IMR-90 (cell line): Measurements from ENCODE around the gene B4GALNT3. TPM values are rescaled to one million over a fixed set of nuclear protein-coding genes. Genes with fewer than 3 reads are reported as not detected.

ENCODE experiments used
- ATAC-seq: fragments of 200-7000 bp; cut with Tn5 transposase; 2 replicates; pipeline ENCODE4 v1.9.1; 2020; ENCODE audit warnings: low read depth, mild to moderate bottlenecking, moderate library complexity
- BruUV-seq: library from RNA; stranded (reverse); fragments of 400-500 nt; replicated peaks from 2 replicates; lab custom pipeline; 2021; lab: Mats Ljungman, UMichigan
- CTCF ChIA-PET: fragments of 300-600 bp; formaldehyde crosslinking; extraction: SDS; loops from one replicate; lab custom pipeline; 2021; ENCODE audit warnings: antibody characterized with exemption; lab: Yijun Ruan, JAX
- POLR2A ChIA-PET: fragments of 300-600 bp; sonication (Branson Sonifier 250); formaldehyde crosslinking; loops from one replicate; lab custom pipeline; 2022; ENCODE audit warnings: antibody characterized with exemption; ENCODE audit not compliant: unreplicated experiment; lab: Charles Lee
- DNase-seq: peaks from one replicate; pipeline ENCODE4 v3.0.0; 2013
- H2AFZ ChIP-seq: replicated peaks from 2 replicates; pipeline ENCODE3; 2013; ENCODE audit warnings: low read length, mild to moderate bottlenecking; ENCODE audit not compliant: poor library complexity
- H2AK5ac ChIP-seq: 2 replicates; pipeline ENCODE4 v1.6.1; 2013; ENCODE audit warnings: low read depth, low read length, inconsistent platforms
- H2AK9ac ChIP-seq: replicated peaks from 2 replicates; pipeline ENCODE3; 2013; ENCODE audit warnings: mild to moderate bottlenecking, low read depth, low read length, moderate library complexity; ENCODE audit not compliant: poor library complexity
- H2BK120ac ChIP-seq: 2 replicates; pipeline ENCODE4 v1.6.1; 2013; ENCODE audit warnings: low read depth, low read length, inconsistent platforms
- H2BK15ac ChIP-seq: 3 replicates; pipeline ENCODE4 v1.6.1; 2013; ENCODE audit warnings: low read depth, low read length, inconsistent platforms
- H2BK20ac ChIP-seq: 2 replicates; pipeline ENCODE4 v1.6.1; 2013; ENCODE audit warnings: low read depth, mild to moderate bottlenecking, inconsistent platforms, low read length, moderate library complexity
- H2BK5ac ChIP-seq: 2 replicates; pipeline ENCODE4 v1.6.1; 2013; ENCODE audit warnings: mild to moderate bottlenecking, low read depth, low read length, inconsistent platforms; ENCODE audit not compliant: poor library complexity, severe bottlenecking
- H3K14ac ChIP-seq: replicated peaks from 2 replicates; pipeline ENCODE4 v1.6.1; 2013; ENCODE audit warnings: low read depth, low read length, inconsistent platforms
- H3K18ac ChIP-seq: 2 replicates; pipeline ENCODE4 v1.6.1; 2013; ENCODE audit warnings: low read depth, low read length, control low read depth
- H3K23ac ChIP-seq: 2 replicates; pipeline ENCODE4 v1.6.1; 2013; ENCODE audit warnings: low read depth, low read length, inconsistent platforms
- H3K27ac ChIP-seq: 2 replicates; pipeline ENCODE4 v1.5.1; 2013; ENCODE audit warnings: mild to moderate bottlenecking, control low read depth, low read length; ENCODE audit not compliant: insufficient read depth
- H3K27me3 ChIP-seq: 2 replicates; pipeline ENCODE4 v1.6.1; 2013; ENCODE audit warnings: low read length; ENCODE audit not compliant: control insufficient read depth, insufficient read depth
- H3K36me3 ChIP-seq: 2 replicates; pipeline ENCODE4 v1.6.1; 2013; ENCODE audit warnings: low read length, mixed read lengths; ENCODE audit not compliant: control insufficient read depth, insufficient read depth
- H3K4ac ChIP-seq: 2 replicates; pipeline ENCODE4 v1.6.1; 2013; ENCODE audit warnings: low read depth, low read length, inconsistent platforms
- H3K4me1 ChIP-seq: 2 replicates; pipeline ENCODE4 v1.6.1; 2013; ENCODE audit warnings: low read length, mixed read lengths; ENCODE audit not compliant: control insufficient read depth, insufficient read depth
- H3K4me2 ChIP-seq: 2 replicates; pipeline ENCODE4 v1.6.1; 2013; ENCODE audit warnings: low read depth, mild to moderate bottlenecking, control low read depth, low read length, moderate library complexity
- H3K4me3 ChIP-seq: 2 replicates; pipeline ENCODE4 v1.5.1; 2013; ENCODE audit warnings: low read depth, mild to moderate bottlenecking, control low read depth, low read length, moderate library complexity; ENCODE audit not compliant: insufficient read depth
- H3K56ac ChIP-seq: 2 replicates; pipeline ENCODE4 v1.6.1; 2013; ENCODE audit warnings: low read length, inconsistent platforms; ENCODE audit not compliant: insufficient read depth; ENCODE audit errors: extremely low read depth
- H3K79me1 ChIP-seq, 2 experiments: 2 replicates each; pipeline ENCODE4 v1.6.1; 2013; ENCODE audit warnings: low read length in 2 of 2, inconsistent platforms in 1 of 2, low read depth in 1 of 2
- H3K9ac ChIP-seq: 2 replicates; pipeline ENCODE4 v1.6.1; 2013; ENCODE audit warnings: low read depth, low read length, control low read depth
- H3K9me1 ChIP-seq: 2 replicates; pipeline ENCODE4 v1.6.1; 2013; ENCODE audit warnings: low read length, inconsistent platforms; ENCODE audit not compliant: insufficient read depth
- H3K9me3 ChIP-seq: 2 replicates; pipeline ENCODE4 v1.6.1; 2013; ENCODE audit warnings: low read length; ENCODE audit not compliant: control insufficient read depth, insufficient read depth
- H4K20me1 ChIP-seq: 2 replicates; pipeline ENCODE4 v1.6.1; 2013; ENCODE audit warnings: low read length, inconsistent platforms; ENCODE audit not compliant: insufficient read depth
- H4K5ac ChIP-seq: 2 replicates; pipeline ENCODE4 v1.6.1; 2013; ENCODE audit warnings: mild to moderate bottlenecking, low read depth, low read length, control low read depth
- H4K8ac ChIP-seq, 2 experiments: 2 replicates each; pipeline ENCODE4 v1.6.1; 2013; ENCODE audit warnings: low read depth in 2 of 2, low read length in 2 of 2, control low read depth in 1 of 2, inconsistent platforms in 1 of 2
- H4K91ac ChIP-seq: 2 replicates; pipeline ENCODE4 v1.6.1; 2013; ENCODE audit warnings: low read depth, low read length, inconsistent platforms; ENCODE audit not compliant: insufficient read depth
- BHLHE40 ChIP-seq: fragments of 150-350 bp; IDR thresholded peaks from 2 replicates; pipeline ENCODE4 v1.6.1; 2016; ENCODE audit warnings: mild to moderate bottlenecking, low read depth, low read length
- MAZ ChIP-seq: IDR thresholded peaks from 2 replicates; pipeline ENCODE4 v1.6.1; 2012; ENCODE audit warnings: low read depth, mild to moderate bottlenecking, low read length, improper control_type of control experiment, moderate library complexity, borderline replicate concordance
- POLR2A ChIP-seq: IDR thresholded peaks from 2 replicates; pipeline ENCODE4 v1.6.1; 2012; ENCODE audit warnings: mild to moderate bottlenecking, low read depth, low read length
- WGBS, 2 experiments: methylation state at CpG; one replicate each; pipeline versions ENCODE4 v1.1.5 to v1.1.7; 2013; ENCODE audit warnings: missing lambda C conversion rate in 2 of 2; ENCODE audit not compliant: insufficient read length in 1 of 2; ENCODE audit errors: extremely low coverage in 2 of 2; 5-methylcytosine and 5-hydroxymethylcytosine counted together
- dilution Hi-C: fragments of 300-500 bp; cut with HindIII; formaldehyde crosslinking; loops from one replicate; pipeline ENCODE4 v1.14.3; 2018; ENCODE audit warnings: low sequenced_read_pairs; ENCODE audit not compliant: unreplicated experiment
- in situ Hi-C: fragments of 300-500 bp; cut with MboI; formaldehyde crosslinking; loops from 3 replicates; pipeline ENCODE4 v1.14.3; 2019; ENCODE audit warnings: low sequenced_read_pairs, inconsistent platforms, mixed read lengths
- intact Hi-C: fragments of 100-400 bp; cut with micrococcal nuclease; formaldehyde crosslinking; loops from 2 replicates; pipeline ENCODE4 v1.10.0; 2022
- polyA plus RNA-seq, 3 experiments: library from polyadenylated mRNA; depleted of rRNA; stranded (reverse); fragments of >200 nt; gene quantifications; 2 replicates each; pipeline ENCODE4 v1.2.3, GENCODE V29; 2012; ENCODE audit warnings: low replicate concordance in 1 of 3
- total RNA-seq: library from RNA; depleted of rRNA; stranded (reverse); fragments of >200 nt; gene quantifications from 2 replicates; pipeline ENCODE4 v1.2.3, GENCODE V29; 2012

The B4GALNT3 gene
- total and polyA plus RNA-seq, 2 of the 4 experiments (the other 2 are of a cell fraction): not detected

GRCh38 chr12:467591-467990, 7.9 kb downstream of the B4GALNT3 start:
- no CpG with 5 or more reads among the region's 6 CpGs for WGBS, 2 experiments
- H3K79me1 ChIP-seq: no peaks in the 10 kb centered on the region
- no peak overlapping the region for H2BK120ac ChIP-seq
- H3K56ac ChIP-seq: no peak overlapping the region
- H3K4ac ChIP-seq: no peak overlapping the region
- dilution Hi-C loops: no loop called here
- H2BK15ac ChIP-seq: no peak overlapping the region
- no peak overlapping the region for H2AFZ ChIP-seq
- POLR2A ChIA-PET: no interaction called here
- intact Hi-C loops: no loop called here
- no peak overlapping the region for H3K18ac ChIP-seq
- ATAC-seq (no peak), DNase-seq (no peak)
- no peak overlapping the region for H2BK20ac ChIP-seq
- in situ Hi-C loops: no loop called here
- no peak overlapping the region for H2AK9ac ChIP-seq
- H4K91ac ChIP-seq: no peak overlapping the region
- H4K8ac ChIP-seq: no peak overlapping the region
- no peak overlapping the region for H4K5ac ChIP-seq
- no peaks in the 10 kb centered on the region for H3K4me1 ChIP-seq
- H3K27me3 ChIP-seq: peaks cover 48% of the 10 kb centered on the region
- no peak overlapping the region for H3K23ac ChIP-seq
- H3K4me3 ChIP-seq: no peak overlapping the region
- no peak overlapping the region for H3K14ac ChIP-seq
- no peak overlapping the region for H3K27ac ChIP-seq
- H4K20me1 ChIP-seq: no peaks in the 10 kb centered on the region
- TF ChIP-seq POLR2A (no peak), BHLHE40 (no peak), MAZ (no peak)
- H3K36me3 ChIP-seq: no peaks in the 10 kb centered on the region
- H3K9me3 ChIP-seq: no peaks in the 10 kb centered on the region; the same call in 1 of the 2 replicates
- H2BK5ac ChIP-seq: no peak overlapping the region
- H2AK5ac ChIP-seq: no peak overlapping the region
- no peak overlapping the region for H3K4me2 ChIP-seq
- BruUV-seq: no TSS peak
- CTCF ChIA-PET: interaction anchor here (1.5 kb wide), 1 partner anchor 25 kb away, joined by 3 read pairs; no protein-coding TSS in a partner anchor
- no peak overlapping the region for H3K9ac ChIP-seq
- H3K9me1 ChIP-seq: no peaks in the 10 kb centered on the region
